ENCODE measurements around the gene PLOD2. TPM values are rescaled to one million over a fixed set of nuclear protein-coding genes. Genes with fewer than 3 reads are reported as not detected.

PLOD2 gene
- total and polyA plus RNA-seq, 2 donors: 24.0 to 114 TPM

- Histone ChIP-seq H3K4me1 (ENCODE audit: insufficient read depth) (no peaks in the 10 kb centered on the region), H3K27ac (ENCODE audit: low read depth) (no peak overlapping the region), H3K36me3 (ENCODE audit: insufficient read depth) (no peaks in the 10 kb centered on the region), H3K4me3 (ENCODE audit: low read depth, low read length) (no peak overlapping the region)
- 94% methylated on average over 6 of the region's 6 CpGs for WGBS
- no peak for DNase-seq (ENCODE audit: extremely low spot score)
Observed at GRCh38 chr3:146180376-146180775, 19.4 kb upstream of the PLOD2 start.

GRCh38 chr3:146178006-146178689 is 17.2 kb upstream of the PLOD2 start:
- H3K27ac ChIP-seq (ENCODE audit: low read depth): no peak overlapping the region
- H3K36me3 ChIP-seq (ENCODE audit: insufficient read depth): no peaks in the 10 kb centered on the region
- no peak overlapping the region for H3K4me3 ChIP-seq (ENCODE audit: low read depth, low read length)
- no peak for DNase-seq (ENCODE audit: extremely low spot score)
- no peaks in the 10 kb centered on the region for H3K4me1 ChIP-seq (ENCODE audit: insufficient read depth)
- 57% methylated on average over 6 of the region's 6 CpGs for WGBS

- Histone ChIP-seq H3K4me3 (ENCODE audit: low read depth, low read length) (no peak overlapping the region), H3K36me3 (ENCODE audit: insufficient read depth) (no peaks in the 10 kb centered on the region), H3K4me1 (ENCODE audit: insufficient read depth) (no peaks in the 10 kb centered on the region), H3K27ac (ENCODE audit: low read depth) (no peak overlapping the region)
- 62% methylated on average over 1 of the region's 1 CpG for WGBS
- no peak for DNase-seq (ENCODE audit: extremely low spot score)
Observed at GRCh38 chr3:146177519-146177918, 16.5 kb upstream of the PLOD2 start.

GRCh38 chr3:146177072-146177471 is 16.1 kb upstream of the PLOD2 start:
- no peak overlapping the region for H3K4me3 ChIP-seq (ENCODE audit: low read depth, low read length)
- no peak for DNase-seq (ENCODE audit: extremely low spot score)
- H3K4me1 ChIP-seq (ENCODE audit: insufficient read depth): no peaks in the 10 kb centered on the region
- no peak overlapping the region for H3K27ac ChIP-seq (ENCODE audit: low read depth)
- 86% methylated on average over 3 of the region's 3 CpGs for WGBS
- H3K36me3 ChIP-seq (ENCODE audit: insufficient read depth): no peaks in the 10 kb centered on the region

- no peaks in the 10 kb centered on the region for H3K4me1 ChIP-seq (ENCODE audit: insufficient read depth)
- DNase-seq (ENCODE audit: extremely low spot score): no peak
- WGBS: 75% methylated on average over 1 of the region's 1 CpG
Observed at GRCh38 chr3:146172586-146172985, 11.6 kb upstream of the PLOD2 start.

GRCh38 chr3:146170591-146170990 is 9.6 kb upstream of the PLOD2 start:
- Histone ChIP-seq H3K36me3 (ENCODE audit: insufficient read depth) (no peaks in the 10 kb centered on the region), H3K4me1 (ENCODE audit: insufficient read depth) (no peaks in the 10 kb centered on the region), H3K27ac (ENCODE audit: low read depth) (no peak overlapping the region), H3K4me3 (ENCODE audit: low read depth, low read length) (no peak overlapping the region)
- DNase-seq (ENCODE audit: extremely low spot score): no peak
- WGBS: 97% methylated on average over 1 of the region's 1 CpG

More at GRCh38 chr3:146172586-146172985, 11.6 kb upstream of the PLOD2 start:
- H3K4me3 ChIP-seq (ENCODE audit: low read depth, low read length): no peak overlapping the region
- no peaks in the 10 kb centered on the region for H3K36me3 ChIP-seq (ENCODE audit: insufficient read depth)
- no peak overlapping the region for H3K27ac ChIP-seq (ENCODE audit: low read depth)

GRCh38 chr3:146169891-146170290 is 8.9 kb upstream of the PLOD2 start:
- Histone ChIP-seq H3K4me1 (ENCODE audit: insufficient read depth) (no peaks in the 10 kb centered on the region), H3K36me3 (ENCODE audit: insufficient read depth) (no peaks in the 10 kb centered on the region), H3K27ac (ENCODE audit: low read depth) (no peak overlapping the region), H3K4me3 (ENCODE audit: low read depth, low read length) (no peak overlapping the region)
- DNase-seq (ENCODE audit: extremely low spot score): no peak
- WGBS: 92% methylated on average over 1 of the region's 1 CpG

- Histone ChIP-seq H3K36me3 (ENCODE audit: insufficient read depth) (no peaks in the 10 kb centered on the region), H3K4me3 (ENCODE audit: low read depth, low read length) (no peak overlapping the region), H3K4me1 (ENCODE audit: insufficient read depth) (no peaks in the 10 kb centered on the region), H3K27ac (ENCODE audit: low read depth) (no peak overlapping the region)
- WGBS: 45% methylated on average over 3 of the region's 3 CpGs
- DNase-seq (ENCODE audit: extremely low spot score): no peak
Observed at GRCh38 chr3:146166826-146167225, 5.8 kb upstream of the PLOD2 start.

- 59% methylated on average over 4 of the region's 4 CpGs for WGBS
- no peaks in the 10 kb centered on the region for H3K4me1 ChIP-seq (ENCODE audit: insufficient read depth)
- no peak overlapping the region for H3K4me3 ChIP-seq (ENCODE audit: low read depth, low read length)
- H3K27ac ChIP-seq (ENCODE audit: low read depth): no peak overlapping the region
- H3K36me3 ChIP-seq (ENCODE audit: insufficient read depth): no peaks in the 10 kb centered on the region
- no peak for DNase-seq (ENCODE audit: extremely low spot score)
Observed at GRCh38 chr3:146166415-146166821, 5.4 kb upstream of the PLOD2 start.

- H3K27ac ChIP-seq (ENCODE audit: low read depth): no peak overlapping the region
- no peaks in the 10 kb centered on the region for H3K4me1 ChIP-seq (ENCODE audit: insufficient read depth)
Observed at GRCh38 chr3:146165877-146166276, 4.9 kb upstream of the PLOD2 start.

GRCh38 chr3:146164971-146165769 is 4.2 kb upstream of the PLOD2 start:
- 60% methylated on average over 7 of the region's 7 CpGs for WGBS
- H3K36me3 ChIP-seq (ENCODE audit: insufficient read depth): no peaks in the 10 kb centered on the region
- H3K4me3 ChIP-seq (ENCODE audit: low read depth, low read length): no peak overlapping the region
- no peak overlapping the region for H3K27ac ChIP-seq (ENCODE audit: low read depth)
- no peaks in the 10 kb centered on the region for H3K4me1 ChIP-seq (ENCODE audit: insufficient read depth)
- no peak for DNase-seq (ENCODE audit: extremely low spot score)

More at GRCh38 chr3:146165877-146166276, 4.9 kb upstream of the PLOD2 start:
- no peak for DNase-seq (ENCODE audit: extremely low spot score)
- Histone ChIP-seq H3K4me3 (ENCODE audit: low read depth, low read length) (no peak overlapping the region), H3K36me3 (ENCODE audit: insufficient read depth) (no peaks in the 10 kb centered on the region)
- WGBS: 56% methylated on average over 2 of the region's 2 CpGs

GRCh38 chr3:146164506-146164905 is 3.5 kb upstream of the PLOD2 start:
- H3K27ac ChIP-seq (ENCODE audit: low read depth): no peak overlapping the region
- no peak overlapping the region for H3K4me3 ChIP-seq (ENCODE audit: low read depth, low read length)

GRCh38 chr3:146164071-146164470 is 3.1 kb upstream of the PLOD2 start:
- DNase-seq (ENCODE audit: extremely low spot score): no peak
- Histone ChIP-seq H3K27ac (ENCODE audit: low read depth) (no peak overlapping the region), H3K36me3 (ENCODE audit: insufficient read depth) (no peaks in the 10 kb centered on the region), H3K4me1 (ENCODE audit: insufficient read depth) (no peaks in the 10 kb centered on the region), H3K4me3 (ENCODE audit: low read depth, low read length) (no peak overlapping the region)

More at GRCh38 chr3:146164506-146164905, 3.5 kb upstream of the PLOD2 start:
- Histone ChIP-seq H3K36me3 (ENCODE audit: insufficient read depth) (no peaks in the 10 kb centered on the region), H3K4me1 (ENCODE audit: insufficient read depth) (no peaks in the 10 kb centered on the region)
- no peak for DNase-seq (ENCODE audit: extremely low spot score)

- Histone ChIP-seq H3K36me3 (ENCODE audit: insufficient read depth) (no peaks in the 10 kb centered on the region), H3K4me3 (ENCODE audit: low read depth, low read length) (no peak overlapping the region), H3K4me1 (ENCODE audit: insufficient read depth) (no peaks in the 10 kb centered on the region), H3K27ac (ENCODE audit: low read depth) (no peak overlapping the region)
- 68% methylated on average over 2 of the region's 2 CpGs for WGBS
- no peak for DNase-seq (ENCODE audit: extremely low spot score)
Observed at GRCh38 chr3:146163584-146163983, 2.6 kb upstream of the PLOD2 start.
